MM.1S (cell line): Measurements from ENCODE around the gene PRICKLE3.
"Not testable (repeated sequence)": the region's sequence is repeated elsewhere in the genome, so short reads cannot be mapped to it uniquely, and the experiment has no call there.

ENCODE experiments used
- DNase-seq: peaks from one replicate; pipeline ENCODE4 v3.0.0-alpha.2; 2015
- H2AFZ ChIP-seq: fragments of 300-600 bp; sonication (generic); 2 replicates; pipeline ENCODE4 v1.6.0; 2016; ENCODE audit warnings: antibody characterized with exemption, low read length
- H3F3A ChIP-seq: fragments of 300-600 bp; sonication (generic); 2 replicates; pipeline ENCODE4 v1.6.1; 2016; ENCODE audit warnings: mild to moderate bottlenecking, antibody characterized with exemption, low read length, moderate library complexity, mixed read lengths; ENCODE audit not compliant: insufficient read depth
- H3K27ac ChIP-seq: fragments of 300-600 bp; sonication (generic); 2 replicates; pipeline ENCODE4 v1.5.1; 2016; ENCODE audit warnings: mild to moderate bottlenecking, low read length
- H3K27me3 ChIP-seq: fragments of 300-600 bp; sonication (generic); replicated peaks from 2 replicates; pipeline ENCODE4 v1.6.0; 2016; ENCODE audit warnings: low read length; ENCODE audit not compliant: insufficient read depth
- H3K36me3 ChIP-seq: fragments of 300-600 bp; sonication (generic); replicated peaks from 2 replicates; pipeline ENCODE4 v1.6.1; 2016; ENCODE audit warnings: mild to moderate bottlenecking, low read length, mixed read lengths; ENCODE audit not compliant: insufficient read depth
- H3K4me1 ChIP-seq: fragments of 300-600 bp; sonication (generic); 2 replicates; pipeline ENCODE4 v1.6.1; 2016; ENCODE audit warnings: low read length, mixed read lengths
- H3K4me2 ChIP-seq: fragments of 300-600 bp; sonication (generic); 2 replicates; pipeline ENCODE4 v1.6.0; 2016; ENCODE audit warnings: low read depth, low read length
- H3K4me3 ChIP-seq: fragments of 300-600 bp; sonication (generic); 2 replicates; pipeline ENCODE4 v1.5.1; 2016; ENCODE audit warnings: low read length, mixed read lengths
- H3K79me2 ChIP-seq: fragments of 300-600 bp; sonication (generic); 2 replicates; pipeline ENCODE4 v1.6.1; 2016; ENCODE audit warnings: mixed run types, low read length, mixed read lengths
- H3K9ac ChIP-seq: fragments of 300-600 bp; sonication (generic); 2 replicates; pipeline ENCODE4 v1.6.1; 2016; ENCODE audit warnings: low read length, mixed read lengths
- H3K9me2 ChIP-seq: fragments of 300-600 bp; sonication (generic); replicated peaks from 2 replicates; pipeline ENCODE4 v1.6.1; 2016; ENCODE audit warnings: mild to moderate bottlenecking, low read length, mixed read lengths; ENCODE audit not compliant: insufficient read depth
- H3K9me3 ChIP-seq: fragments of 300-600 bp; sonication (generic); replicated peaks from 2 replicates; pipeline ENCODE4 v1.6.1; 2016; ENCODE audit warnings: mild to moderate bottlenecking, low read length, mixed read lengths; ENCODE audit not compliant: insufficient read depth
- H4K20me1 ChIP-seq: fragments of 300-600 bp; sonication (generic); 2 replicates; pipeline ENCODE4 v1.6.1; 2016; ENCODE audit warnings: mild to moderate bottlenecking, low read length, moderate library complexity, mixed read lengths; ENCODE audit not compliant: insufficient read depth
- EZH2 ChIP-seq: fragments of 300-600 bp; sonication (generic); optimal IDR thresholded peaks from 2 replicates; pipeline ENCODE3; 2017; ENCODE audit warnings: low read depth, mild to moderate bottlenecking, antibody characterized with exemption, low read length, mixed read lengths
- EZH2phosphoT487 ChIP-seq: fragments of 300-600 bp; sonication (generic); IDR thresholded peaks from 2 replicates; pipeline ENCODE4 v1.6.1; 2018; ENCODE audit warnings: antibody characterized with exemption, low read length
- TF ChIP-seq, protein P1 (sequence below): fragments of 300-600 bp; sonication (generic); IDR thresholded peaks from 2 replicates; pipeline ENCODE4 v1.5.1; 2016; ENCODE audit warnings: antibody characterized with exemption, low read length, mixed read lengths

PRICKLE3 gene

DNA sequence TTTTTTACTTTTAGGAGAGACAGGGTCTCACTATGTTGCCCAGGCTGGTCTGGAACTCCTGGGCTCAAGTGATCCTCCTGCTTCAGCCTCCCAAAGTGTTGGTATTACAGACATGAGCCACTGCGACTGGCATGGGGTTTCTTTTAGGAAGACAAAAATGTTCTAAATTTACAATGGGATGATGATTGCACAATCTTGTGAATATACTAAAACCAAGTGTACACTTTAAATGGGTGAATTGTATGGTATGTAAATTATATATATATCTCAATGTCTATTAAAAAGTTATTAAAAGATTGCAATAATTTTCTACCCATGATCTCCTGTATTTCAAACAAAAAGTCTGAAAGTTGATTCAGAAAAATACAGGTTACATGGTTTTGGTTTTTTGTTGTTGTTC lies 32.7 kb downstream of the PRICKLE3 start:
- no peaks in the 10 kb centered on the region for H3K27me3 ChIP-seq
- H3F3A ChIP-seq: no peaks in the 10 kb centered on the region
- no peaks in the 10 kb centered on the region for H4K20me1 ChIP-seq
- H3K4me3 ChIP-seq: no peak overlapping the region
- H3K79me2 ChIP-seq: no peaks in the 10 kb centered on the region
- no peak overlapping the region for H3K27ac ChIP-seq
- no peak overlapping the region for H2AFZ ChIP-seq
- no peaks in the 10 kb centered on the region for H3K9me2 ChIP-seq
- no peak overlapping the region for H3K4me2 ChIP-seq
- H3K9ac ChIP-seq: no peak overlapping the region
- TF ChIP-seq EZH2phosphoT487: no peak
- H3K9me3 ChIP-seq: no peaks in the 10 kb centered on the region
- no peaks in the 10 kb centered on the region for H3K4me1 ChIP-seq
- no peaks in the 10 kb centered on the region for H3K36me3 ChIP-seq
- DNase-seq: no peak

DNA sequence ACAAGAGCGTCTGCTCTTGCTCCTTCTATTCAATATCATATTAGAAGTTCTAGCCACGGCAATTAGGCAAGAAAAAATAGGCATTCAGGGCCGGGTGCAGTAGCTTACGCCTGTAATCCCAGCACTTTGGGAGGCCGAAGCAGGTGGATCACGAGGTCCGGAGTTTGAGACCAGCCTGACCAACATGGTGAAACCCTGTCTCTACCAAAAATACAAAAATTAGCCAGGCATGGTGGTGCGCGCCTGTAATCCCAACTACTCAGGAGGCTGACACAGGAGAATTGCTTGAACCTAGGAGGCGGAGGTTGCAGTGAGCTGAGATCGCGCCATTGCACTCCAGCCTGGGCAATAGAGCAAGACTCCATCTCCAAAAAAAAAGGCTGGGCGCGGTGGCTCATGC lies 36.9 kb downstream of the PRICKLE3 start:
- not testable (repeated sequence) for H3K27me3 ChIP-seq, H3K4me3 ChIP-seq, H4K20me1 ChIP-seq, H3K9me2 ChIP-seq, H3K9me3 ChIP-seq, H3K27ac ChIP-seq, H3K4me1 ChIP-seq, H3K36me3 ChIP-seq, H3K4me2 ChIP-seq, H2AFZ ChIP-seq, H3F3A ChIP-seq, H3K79me2 ChIP-seq, H3K9ac ChIP-seq, DNase-seq

DNA sequence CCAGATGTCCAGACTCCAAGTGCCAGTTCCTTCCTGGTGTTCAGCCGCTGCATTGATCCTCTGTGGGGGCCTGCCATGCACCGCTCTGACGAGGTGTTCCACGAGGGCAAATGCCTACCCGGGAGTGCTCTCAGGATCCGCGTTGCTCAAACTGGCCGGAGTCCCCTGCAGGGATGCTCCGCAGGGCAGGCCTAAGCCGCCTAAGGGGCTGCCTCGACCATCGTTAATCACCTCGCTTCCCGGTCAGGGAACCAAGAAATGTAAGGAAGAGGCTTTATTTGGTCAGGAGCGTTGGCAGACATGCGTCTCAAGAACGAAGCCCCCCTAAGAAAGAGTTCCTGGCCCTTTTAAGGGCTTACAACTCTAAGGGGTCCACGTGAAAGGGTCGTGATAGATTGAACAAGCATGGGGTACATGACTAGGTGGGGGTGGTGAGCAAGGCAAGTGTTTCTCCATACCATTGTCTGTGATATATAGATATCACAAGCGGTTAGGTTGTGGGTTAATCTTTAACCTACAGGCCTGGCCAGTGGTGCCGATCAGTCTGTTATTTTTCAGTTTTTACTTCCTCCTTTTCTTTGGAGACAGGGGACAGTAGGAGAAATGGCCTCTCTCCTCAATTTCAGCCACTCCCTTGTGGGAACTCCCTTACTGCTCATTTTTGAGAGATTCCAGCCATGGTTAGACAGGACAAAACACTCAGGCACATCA lies 37.6 kb downstream of the PRICKLE3 start:
- not testable (repeated sequence) for H3K9ac ChIP-seq, H4K20me1 ChIP-seq, H2AFZ ChIP-seq, H3K9me2 ChIP-seq, H3K9me3 ChIP-seq, DNase-seq, H3K36me3 ChIP-seq, H3K4me1 ChIP-seq, H3K27me3 ChIP-seq, H3K79me2 ChIP-seq, H3K27ac ChIP-seq, H3K4me2 ChIP-seq, H3F3A ChIP-seq, H3K4me3 ChIP-seq

DNA sequence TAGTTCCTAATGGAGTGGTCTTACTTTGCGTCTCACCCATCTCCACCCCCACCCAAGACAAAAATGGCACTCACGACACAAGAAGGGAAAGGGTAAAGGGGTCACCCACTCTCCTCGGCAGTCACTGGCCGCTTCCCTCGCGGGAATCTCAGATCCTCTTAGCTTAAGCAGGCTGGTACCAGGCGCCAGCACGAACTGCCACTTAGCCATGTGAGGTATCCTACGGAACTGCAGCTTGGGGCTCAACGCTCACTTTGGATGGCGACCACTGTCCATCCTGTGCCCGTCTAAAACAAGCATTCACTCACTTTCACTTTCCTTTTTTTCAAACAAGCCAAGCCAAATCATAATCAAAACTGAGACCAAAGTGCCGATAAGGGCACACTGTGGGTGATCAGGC lies 38.2 kb downstream of the PRICKLE3 start:
- H3K9ac ChIP-seq: no peak overlapping the region
- DNase-seq: no peak
- H3K9me3 ChIP-seq: no peaks in the 10 kb centered on the region
- H3F3A ChIP-seq: no peaks in the 10 kb centered on the region
- H3K27me3 ChIP-seq: no peaks in the 10 kb centered on the region
- H2AFZ ChIP-seq: no peak overlapping the region
- TF ChIP-seq EZH2 (no peak), EZH2phosphoT487 (no peak)
- TF ChIP-seq, protein P1, sequence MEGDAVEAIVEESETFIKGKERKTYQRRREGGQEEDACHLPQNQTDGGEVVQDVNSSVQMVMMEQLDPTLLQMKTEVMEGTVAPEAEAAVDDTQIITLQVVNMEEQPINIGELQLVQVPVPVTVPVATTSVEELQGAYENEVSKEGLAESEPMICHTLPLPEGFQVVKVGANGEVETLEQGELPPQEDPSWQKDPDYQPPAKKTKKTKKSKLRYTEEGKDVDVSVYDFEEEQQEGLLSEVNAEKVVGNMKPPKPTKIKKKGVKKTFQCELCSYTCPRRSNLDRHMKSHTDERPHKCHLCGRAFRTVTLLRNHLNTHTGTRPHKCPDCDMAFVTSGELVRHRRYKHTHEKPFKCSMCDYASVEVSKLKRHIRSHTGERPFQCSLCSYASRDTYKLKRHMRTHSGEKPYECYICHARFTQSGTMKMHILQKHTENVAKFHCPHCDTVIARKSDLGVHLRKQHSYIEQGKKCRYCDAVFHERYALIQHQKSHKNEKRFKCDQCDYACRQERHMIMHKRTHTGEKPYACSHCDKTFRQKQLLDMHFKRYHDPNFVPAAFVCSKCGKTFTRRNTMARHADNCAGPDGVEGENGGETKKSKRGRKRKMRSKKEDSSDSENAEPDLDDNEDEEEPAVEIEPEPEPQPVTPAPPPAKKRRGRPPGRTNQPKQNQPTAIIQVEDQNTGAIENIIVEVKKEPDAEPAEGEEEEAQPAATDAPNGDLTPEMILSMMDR: no peak
- H3K4me2 ChIP-seq: no peak overlapping the region
- H3K79me2 ChIP-seq: no peaks in the 10 kb centered on the region
- no peak overlapping the region for H3K4me3 ChIP-seq
- no peaks in the 10 kb centered on the region for H3K9me2 ChIP-seq
- no peaks in the 10 kb centered on the region for H3K4me1 ChIP-seq
- no peaks in the 10 kb centered on the region for H3K36me3 ChIP-seq
- no peaks in the 10 kb centered on the region for H4K20me1 ChIP-seq
- H3K27ac ChIP-seq: no peak overlapping the region

DNA sequence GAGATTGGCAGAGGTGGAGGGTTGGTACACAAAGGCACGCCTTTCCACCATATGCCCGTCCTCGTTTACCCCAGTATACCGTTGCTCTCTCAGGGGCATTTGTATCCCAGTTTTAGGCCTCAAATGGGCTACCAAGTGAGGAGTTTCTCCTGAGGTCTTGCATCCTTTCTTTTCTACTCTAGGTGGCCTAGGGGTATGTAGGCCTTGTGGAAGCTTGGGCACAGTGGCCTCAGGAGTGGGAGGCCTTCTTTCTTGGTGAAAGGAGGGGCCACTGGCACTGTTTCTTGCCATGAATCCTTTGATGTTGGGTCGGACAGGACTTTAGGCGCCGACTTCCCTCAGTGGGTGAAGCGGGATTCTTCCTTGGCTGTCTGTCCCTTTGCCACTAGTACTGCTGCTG lies 38.9 kb downstream of the PRICKLE3 start:
- H2AFZ ChIP-seq: no peak overlapping the region
- no peaks in the 10 kb centered on the region for H3K9me3 ChIP-seq
- no peak for TF ChIP-seq EZH2
- no peak for TF ChIP-seq EZH2phosphoT487
- TF ChIP-seq, protein P1: no peak
- H3K27me3 ChIP-seq: no peaks in the 10 kb centered on the region
- H3K36me3 ChIP-seq: no peaks in the 10 kb centered on the region
- no peaks in the 10 kb centered on the region for H3F3A ChIP-seq
- H3K9ac ChIP-seq: no peak overlapping the region
- H3K79me2 ChIP-seq: no peaks in the 10 kb centered on the region
- H4K20me1 ChIP-seq: no peaks in the 10 kb centered on the region
- no peak overlapping the region for H3K27ac ChIP-seq
- DNase-seq: no peak
- no peaks in the 10 kb centered on the region for H3K4me1 ChIP-seq
- H3K4me2 ChIP-seq: no peak overlapping the region
- H3K9me2 ChIP-seq: no peaks in the 10 kb centered on the region
- no peak overlapping the region for H3K4me3 ChIP-seq

DNA sequence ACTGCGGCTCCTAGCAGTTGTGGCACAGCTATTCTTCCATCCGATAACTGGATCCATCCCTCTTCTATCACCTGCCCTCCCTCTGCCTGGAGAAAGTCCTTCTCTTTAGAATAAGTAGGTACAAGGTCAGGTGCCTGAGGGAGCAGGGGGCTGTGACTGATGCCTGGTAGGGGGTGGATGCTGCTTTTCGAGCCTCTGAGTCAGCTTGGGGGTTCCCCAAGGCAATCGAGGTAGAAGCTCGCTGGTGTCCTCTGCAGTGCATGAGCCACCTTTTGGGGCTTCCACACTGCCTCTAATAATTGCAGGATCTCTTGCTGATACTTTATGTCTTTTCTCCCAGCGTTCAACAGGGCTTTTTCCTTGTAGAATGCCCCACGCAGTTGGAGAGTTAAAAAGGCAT lies 43.0 kb downstream of the PRICKLE3 start:
- H3K4me3 ChIP-seq, H3K9ac ChIP-seq, H4K20me1 ChIP-seq, DNase-seq, H3K27me3 ChIP-seq, H3K27ac ChIP-seq, H3K4me2 ChIP-seq, H3K9me2 ChIP-seq, H3K36me3 ChIP-seq, H3K4me1 ChIP-seq, H3F3A ChIP-seq, H3K9me3 ChIP-seq, H3K79me2 ChIP-seq, H2AFZ ChIP-seq: not testable (repeated sequence)
